IMR-90 (cell line): ENCODE measurements around the gene GPR141. TPM values are rescaled to one million over a fixed set of nuclear protein-coding genes. Genes with fewer than 3 reads are reported as not detected.
A peak's percentile ranks its signal among the peaks of the same experiment; 100 is the strongest.

Experiments
- ATAC-seq: fragments of 200-7000 bp; cut with Tn5 transposase; 2 replicates; pipeline ENCODE4 v1.9.1; 2020; ENCODE audit warnings: low read depth, mild to moderate bottlenecking, moderate library complexity
- BruUV-seq: library from RNA; stranded (reverse); fragments of 400-500 nt; replicated peaks from 2 replicates; lab custom pipeline; 2021; lab: Mats Ljungman, UMichigan
- CTCF ChIA-PET: fragments of 300-600 bp; formaldehyde crosslinking; extraction: SDS; loops from one replicate; lab custom pipeline; 2021; ENCODE audit warnings: antibody characterized with exemption; lab: Yijun Ruan, JAX
- POLR2A ChIA-PET: fragments of 300-600 bp; sonication (Branson Sonifier 250); formaldehyde crosslinking; loops from one replicate; lab custom pipeline; 2022; ENCODE audit warnings: antibody characterized with exemption; ENCODE audit not compliant: unreplicated experiment; lab: Charles Lee
- DNase-seq: peaks from one replicate; pipeline ENCODE4 v3.0.0; 2013
- H2AFZ ChIP-seq: replicated peaks from 2 replicates; pipeline ENCODE3; 2013; ENCODE audit warnings: low read length, mild to moderate bottlenecking; ENCODE audit not compliant: poor library complexity
- H2AK5ac ChIP-seq: 2 replicates; pipeline ENCODE4 v1.6.1; 2013; ENCODE audit warnings: low read depth, low read length, inconsistent platforms
- H2AK9ac ChIP-seq: replicated peaks from 2 replicates; pipeline ENCODE3; 2013; ENCODE audit warnings: mild to moderate bottlenecking, low read depth, low read length, moderate library complexity; ENCODE audit not compliant: poor library complexity
- H2BK120ac ChIP-seq: 2 replicates; pipeline ENCODE4 v1.6.1; 2013; ENCODE audit warnings: low read depth, low read length, inconsistent platforms
- H2BK15ac ChIP-seq: 3 replicates; pipeline ENCODE4 v1.6.1; 2013; ENCODE audit warnings: low read depth, low read length, inconsistent platforms
- H2BK20ac ChIP-seq: 2 replicates; pipeline ENCODE4 v1.6.1; 2013; ENCODE audit warnings: low read depth, mild to moderate bottlenecking, inconsistent platforms, low read length, moderate library complexity
- H2BK5ac ChIP-seq: 2 replicates; pipeline ENCODE4 v1.6.1; 2013; ENCODE audit warnings: mild to moderate bottlenecking, low read depth, low read length, inconsistent platforms; ENCODE audit not compliant: poor library complexity, severe bottlenecking
- H3K14ac ChIP-seq: replicated peaks from 2 replicates; pipeline ENCODE4 v1.6.1; 2013; ENCODE audit warnings: low read depth, low read length, inconsistent platforms
- H3K18ac ChIP-seq: 2 replicates; pipeline ENCODE4 v1.6.1; 2013; ENCODE audit warnings: low read depth, low read length, control low read depth
- H3K23ac ChIP-seq: 2 replicates; pipeline ENCODE4 v1.6.1; 2013; ENCODE audit warnings: low read depth, low read length, inconsistent platforms
- H3K27ac ChIP-seq: 2 replicates; pipeline ENCODE4 v1.5.1; 2013; ENCODE audit warnings: mild to moderate bottlenecking, control low read depth, low read length; ENCODE audit not compliant: insufficient read depth
- H3K27me3 ChIP-seq: 2 replicates; pipeline ENCODE4 v1.6.1; 2013; ENCODE audit warnings: low read length; ENCODE audit not compliant: control insufficient read depth, insufficient read depth
- H3K36me3 ChIP-seq: 2 replicates; pipeline ENCODE4 v1.6.1; 2013; ENCODE audit warnings: low read length, mixed read lengths; ENCODE audit not compliant: control insufficient read depth, insufficient read depth
- H3K4ac ChIP-seq: 2 replicates; pipeline ENCODE4 v1.6.1; 2013; ENCODE audit warnings: low read depth, low read length, inconsistent platforms
- H3K4me1 ChIP-seq: 2 replicates; pipeline ENCODE4 v1.6.1; 2013; ENCODE audit warnings: low read length, mixed read lengths; ENCODE audit not compliant: control insufficient read depth, insufficient read depth
- H3K4me2 ChIP-seq: 2 replicates; pipeline ENCODE4 v1.6.1; 2013; ENCODE audit warnings: low read depth, mild to moderate bottlenecking, control low read depth, low read length, moderate library complexity
- H3K4me3 ChIP-seq: 2 replicates; pipeline ENCODE4 v1.5.1; 2013; ENCODE audit warnings: low read depth, mild to moderate bottlenecking, control low read depth, low read length, moderate library complexity; ENCODE audit not compliant: insufficient read depth
- H3K56ac ChIP-seq: 2 replicates; pipeline ENCODE4 v1.6.1; 2013; ENCODE audit warnings: low read length, inconsistent platforms; ENCODE audit not compliant: insufficient read depth; ENCODE audit errors: extremely low read depth
- H3K79me1 ChIP-seq, 2 experiments: 2 replicates each; pipeline ENCODE4 v1.6.1; 2013; ENCODE audit warnings: low read length in 2 of 2, inconsistent platforms in 1 of 2, low read depth in 1 of 2
- H3K9ac ChIP-seq: 2 replicates; pipeline ENCODE4 v1.6.1; 2013; ENCODE audit warnings: low read depth, low read length, control low read depth
- H3K9me1 ChIP-seq: 2 replicates; pipeline ENCODE4 v1.6.1; 2013; ENCODE audit warnings: low read length, inconsistent platforms; ENCODE audit not compliant: insufficient read depth
- H3K9me3 ChIP-seq: 2 replicates; pipeline ENCODE4 v1.6.1; 2013; ENCODE audit warnings: low read length; ENCODE audit not compliant: control insufficient read depth, insufficient read depth
- H4K20me1 ChIP-seq: 2 replicates; pipeline ENCODE4 v1.6.1; 2013; ENCODE audit warnings: low read length, inconsistent platforms; ENCODE audit not compliant: insufficient read depth
- H4K5ac ChIP-seq: 2 replicates; pipeline ENCODE4 v1.6.1; 2013; ENCODE audit warnings: mild to moderate bottlenecking, low read depth, low read length, control low read depth
- H4K8ac ChIP-seq, 2 experiments: 2 replicates each; pipeline ENCODE4 v1.6.1; 2013; ENCODE audit warnings: low read depth in 2 of 2, low read length in 2 of 2, control low read depth in 1 of 2, inconsistent platforms in 1 of 2
- H4K91ac ChIP-seq: 2 replicates; pipeline ENCODE4 v1.6.1; 2013; ENCODE audit warnings: low read depth, low read length, inconsistent platforms; ENCODE audit not compliant: insufficient read depth
- MAFK ChIP-seq: IDR thresholded peaks from 2 replicates; pipeline ENCODE4 v1.6.1; 2012; ENCODE audit warnings: low read depth, low read length, improper control_type of control experiment
- WGBS, 2 experiments: methylation state at CpG; one replicate each; pipeline versions ENCODE4 v1.1.5 to v1.1.7; 2013; ENCODE audit warnings: missing lambda C conversion rate in 2 of 2; ENCODE audit not compliant: insufficient read length in 1 of 2; ENCODE audit errors: extremely low coverage in 2 of 2; 5-methylcytosine and 5-hydroxymethylcytosine counted together
- dilution Hi-C: fragments of 300-500 bp; cut with HindIII; formaldehyde crosslinking; loops from one replicate; pipeline ENCODE4 v1.14.3; 2018; ENCODE audit warnings: low sequenced_read_pairs; ENCODE audit not compliant: unreplicated experiment
- in situ Hi-C: fragments of 300-500 bp; cut with MboI; formaldehyde crosslinking; loops from 3 replicates; pipeline ENCODE4 v1.14.3; 2019; ENCODE audit warnings: low sequenced_read_pairs, inconsistent platforms, mixed read lengths
- intact Hi-C: fragments of 100-400 bp; cut with micrococcal nuclease; formaldehyde crosslinking; loops from 2 replicates; pipeline ENCODE4 v1.10.0; 2022
- polyA plus RNA-seq, 3 experiments: library from polyadenylated mRNA; depleted of rRNA; stranded (reverse); fragments of >200 nt; gene quantifications; 2 replicates each; pipeline ENCODE4 v1.2.3, GENCODE V29; 2012; ENCODE audit warnings: low replicate concordance in 1 of 3
- total RNA-seq: library from RNA; depleted of rRNA; stranded (reverse); fragments of >200 nt; gene quantifications from 2 replicates; pipeline ENCODE4 v1.2.3, GENCODE V29; 2012
- TF ChIP-seq, protein P1 (sequence below): fragments of 150-350 bp; IDR thresholded peaks from 2 replicates; pipeline ENCODE4 v1.6.1; 2016; ENCODE audit warnings: low read depth, mild to moderate bottlenecking, low read length, moderate library complexity, borderline replicate concordance

The GPR141 gene
- total and polyA plus RNA-seq, 2 of the 4 experiments (the other 2 are of a cell fraction): not detected

DNA sequence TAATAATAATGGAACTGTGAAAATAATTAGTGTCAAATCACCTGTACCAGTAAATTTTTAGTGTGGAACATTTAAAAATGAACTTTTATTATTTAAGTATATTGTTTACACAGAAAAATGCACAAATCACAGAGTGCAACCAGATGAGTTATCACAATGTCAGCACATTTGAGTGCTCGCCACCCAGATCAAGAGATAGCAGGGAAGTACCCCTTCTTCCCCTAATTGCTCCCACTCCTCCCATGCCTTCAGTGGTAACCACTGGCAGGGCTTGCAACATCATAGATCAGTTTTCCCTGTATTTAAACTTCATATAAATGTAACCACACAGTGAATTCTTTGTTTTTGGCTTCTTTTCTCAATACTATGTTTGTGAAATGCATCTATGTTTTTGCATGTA is 7.8 kb upstream of the GPR141 start:
- no peaks in the 10 kb centered on the region for H3K27me3 ChIP-seq
- H2BK5ac ChIP-seq: no peak overlapping the region
- TF ChIP-seq MAFK: peak; percentile 25; the same call in 1 of the 2 replicates
- TF ChIP-seq, protein P1, sequence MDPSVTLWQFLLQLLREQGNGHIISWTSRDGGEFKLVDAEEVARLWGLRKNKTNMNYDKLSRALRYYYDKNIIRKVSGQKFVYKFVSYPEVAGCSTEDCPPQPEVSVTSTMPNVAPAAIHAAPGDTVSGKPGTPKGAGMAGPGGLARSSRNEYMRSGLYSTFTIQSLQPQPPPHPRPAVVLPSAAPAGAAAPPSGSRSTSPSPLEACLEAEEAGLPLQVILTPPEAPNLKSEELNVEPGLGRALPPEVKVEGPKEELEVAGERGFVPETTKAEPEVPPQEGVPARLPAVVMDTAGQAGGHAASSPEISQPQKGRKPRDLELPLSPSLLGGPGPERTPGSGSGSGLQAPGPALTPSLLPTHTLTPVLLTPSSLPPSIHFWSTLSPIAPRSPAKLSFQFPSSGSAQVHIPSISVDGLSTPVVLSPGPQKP: no peak
- no peaks in the 10 kb centered on the region for H3K36me3 ChIP-seq
- no peak overlapping the region for H2BK20ac ChIP-seq
- no peak overlapping the region for H2BK120ac ChIP-seq
- H3K79me1 ChIP-seq: no peaks in the 10 kb centered on the region
- no peak overlapping the region for H2BK15ac ChIP-seq
- H2AFZ ChIP-seq: no peak overlapping the region
- H3K56ac ChIP-seq: no peak overlapping the region
- POLR2A ChIA-PET: no interaction called here
- no peak overlapping the region for H2AK5ac ChIP-seq
- no peak overlapping the region for H3K18ac ChIP-seq
- H4K91ac ChIP-seq: no peak overlapping the region
- no peak for ATAC-seq
- H4K20me1 ChIP-seq: no peaks in the 10 kb centered on the region
- H3K9me1 ChIP-seq: no peaks in the 10 kb centered on the region
- DNase-seq: no peak
- intact Hi-C loops (no loop called here), dilution Hi-C loops (no loop called here), in situ Hi-C loops (no loop called here)
- no peak overlapping the region for H3K14ac ChIP-seq
- H2AK9ac ChIP-seq: no peak overlapping the region
- no TSS peak for BruUV-seq
- H3K4me1 ChIP-seq: no peaks in the 10 kb centered on the region
- H3K9me3 ChIP-seq: peaks cover 4% of the 10 kb centered on the region
- no peak overlapping the region for H3K4ac ChIP-seq
- no peak overlapping the region for H4K5ac ChIP-seq
- WGBS, 2 experiments: 40% methylated on average over 1 of the region's 1 CpG; no CpG with 5 or more reads in 1 of the 2 experiments
- H3K9ac ChIP-seq: no peak overlapping the region
- H3K4me3 ChIP-seq: no peak overlapping the region
- no peak overlapping the region for H4K8ac ChIP-seq
- H3K23ac ChIP-seq: no peak overlapping the region
- no peak overlapping the region for H3K27ac ChIP-seq
- CTCF ChIA-PET: no interaction called here
- no peak overlapping the region for H3K4me2 ChIP-seq
